ENCODE data around the gene ZNF189.
A peak's percentile ranks its signal among the peaks of the same experiment; 100 is the strongest.

Gene ZNF189

GRCh38 chr9:101442318-101442717 is 43.7 kb downstream of the ZNF189 start:
- Histone ChIP-seq H3K27me3 (replicated peaks; ENCODE audit: control insufficient read depth, insufficient read depth, low read length) (peaks cover 22% of the 10 kb centered on the region), H3K9me3 (ENCODE audit: control insufficient read depth, low read length) (no peaks in the 10 kb centered on the region), H3K4me1 (ENCODE audit: control insufficient read depth, insufficient read depth, low read length) (peaks cover 6% of the 10 kb centered on the region), H3K4me3 (ENCODE audit: low read length) (no peak overlapping the region), H3K36me3 (ENCODE audit: control insufficient read depth, insufficient read depth, low read length, severe bottlenecking) (no peaks in the 10 kb centered on the region), H3K9ac (ENCODE audit: low read length) (no peak overlapping the region)
- DNase-seq (ENCODE audit: low read depth) = no peak

GRCh38 chr9:101442736-101443135 is 44.1 kb downstream of the ZNF189 start:
- Histone ChIP-seq H3K9me3 (ENCODE audit: control insufficient read depth, low read length) (no peaks in the 10 kb centered on the region), H3K4me1 (ENCODE audit: control insufficient read depth, insufficient read depth, low read length) (peaks cover 6% of the 10 kb centered on the region), H3K4me3 (ENCODE audit: low read length) (no peak overlapping the region), H3K27me3 (replicated peaks; ENCODE audit: control insufficient read depth, insufficient read depth, low read length) (peaks cover 22% of the 10 kb centered on the region), H3K36me3 (ENCODE audit: control insufficient read depth, insufficient read depth, low read length, severe bottlenecking) (no peaks in the 10 kb centered on the region), H3K9ac (ENCODE audit: low read length) (no peak overlapping the region)
- DNase-seq (ENCODE audit: low read depth) = no peak

- no peaks in the 10 kb centered on the region for H3K9me3 ChIP-seq (ENCODE audit: control insufficient read depth, low read length)
- H3K9ac ChIP-seq (ENCODE audit: low read length) = no peak overlapping the region
- H3K27me3 ChIP-seq (replicated peaks; ENCODE audit: control insufficient read depth, insufficient read depth, low read length) = peaks cover 22% of the 10 kb centered on the region
- peaks cover 6% of the 10 kb centered on the region for H3K4me1 ChIP-seq (ENCODE audit: control insufficient read depth, insufficient read depth, low read length)
- DNase-seq (ENCODE audit: low read depth) = no peak
- no peaks in the 10 kb centered on the region for H3K36me3 ChIP-seq (ENCODE audit: control insufficient read depth, insufficient read depth, low read length, severe bottlenecking)
- H3K4me3 ChIP-seq (ENCODE audit: low read length) = no peak overlapping the region
These were observed 44.7 kb downstream of the ZNF189 start for GRCh38 chr9:101443364-101443771.

GRCh38 chr9:101445353-101446029 is 46.8 kb downstream of the ZNF189 start:
- Histone ChIP-seq H3K36me3 (ENCODE audit: control insufficient read depth, insufficient read depth, low read length, severe bottlenecking) (no peaks in the 10 kb centered on the region), H3K27me3 (replicated peaks; ENCODE audit: control insufficient read depth, insufficient read depth, low read length) (peaks cover 31% of the 10 kb centered on the region), H3K4me1 (ENCODE audit: control insufficient read depth, insufficient read depth, low read length) (peaks cover 10% of the 10 kb centered on the region), H3K4me3 (ENCODE audit: low read length) (peak overlapping the region; percentile 61), H3K9ac (ENCODE audit: low read length) (peak overlapping the region; percentile 53), H3K9me3 (ENCODE audit: control insufficient read depth, low read length) (no peaks in the 10 kb centered on the region)
- DNase-seq (ENCODE audit: low read depth) = peak; percentile 73

GRCh38 chr9:101446732-101447131 is 48.1 kb downstream of the ZNF189 start:
- H3K9ac ChIP-seq (ENCODE audit: low read length) = no peak overlapping the region
- peaks cover 4% of the 10 kb centered on the region for H3K9me3 ChIP-seq (ENCODE audit: control insufficient read depth, low read length)
- H3K4me1 ChIP-seq (ENCODE audit: control insufficient read depth, insufficient read depth, low read length) = peaks cover 10% of the 10 kb centered on the region
- H3K27me3 ChIP-seq (replicated peaks; ENCODE audit: control insufficient read depth, insufficient read depth, low read length) = peaks cover 29% of the 10 kb centered on the region
- H3K36me3 ChIP-seq (ENCODE audit: control insufficient read depth, insufficient read depth, low read length, severe bottlenecking) = no peaks in the 10 kb centered on the region
- H3K4me3 ChIP-seq (ENCODE audit: low read length) = no peak overlapping the region
- no peak for DNase-seq (ENCODE audit: low read depth)

- Histone ChIP-seq H3K36me3 (ENCODE audit: control insufficient read depth, insufficient read depth, low read length, severe bottlenecking) (no peaks in the 10 kb centered on the region), H3K4me3 (ENCODE audit: low read length) (no peak overlapping the region), H3K9ac (ENCODE audit: low read length) (no peak overlapping the region), H3K9me3 (ENCODE audit: control insufficient read depth, low read length) (peaks cover 4% of the 10 kb centered on the region), H3K4me1 (ENCODE audit: control insufficient read depth, insufficient read depth, low read length) (peaks cover 10% of the 10 kb centered on the region), H3K27me3 (replicated peaks; ENCODE audit: control insufficient read depth, insufficient read depth, low read length) (peaks cover 17% of the 10 kb centered on the region)
- DNase-seq (ENCODE audit: low read depth) = no peak
These were observed 50.0 kb downstream of the ZNF189 start for GRCh38 chr9:101448680-101449070.

- Histone ChIP-seq H3K4me1 (ENCODE audit: control insufficient read depth, insufficient read depth, low read length) (peaks cover 10% of the 10 kb centered on the region), H3K4me3 (ENCODE audit: low read length) (peak overlapping the region; percentile 80), H3K9me3 (ENCODE audit: control insufficient read depth, low read length) (peaks cover 4% of the 10 kb centered on the region), H3K27me3 (replicated peaks; ENCODE audit: control insufficient read depth, insufficient read depth, low read length) (peaks cover 17% of the 10 kb centered on the region), H3K36me3 (ENCODE audit: control insufficient read depth, insufficient read depth, low read length, severe bottlenecking) (no peaks in the 10 kb centered on the region), H3K9ac (ENCODE audit: low read length) (peak overlapping the region; percentile 58)
- DNase-seq (ENCODE audit: low read depth) = peak; percentile 84
These were observed 50.5 kb downstream of the ZNF189 start for GRCh38 chr9:101449071-101449721.

- H3K27me3 ChIP-seq (replicated peaks; ENCODE audit: control insufficient read depth, insufficient read depth, low read length) = peaks cover 17% of the 10 kb centered on the region
- no peak overlapping the region for H3K4me3 ChIP-seq (ENCODE audit: low read length)
- peaks cover 4% of the 10 kb centered on the region for H3K9me3 ChIP-seq (ENCODE audit: control insufficient read depth, low read length)
- peaks cover 17% of the 10 kb centered on the region for H3K4me1 ChIP-seq (ENCODE audit: control insufficient read depth, insufficient read depth, low read length)
- no peak overlapping the region for H3K9ac ChIP-seq (ENCODE audit: low read length)
- DNase-seq (ENCODE audit: low read depth) = no peak
- no peaks in the 10 kb centered on the region for H3K36me3 ChIP-seq (ENCODE audit: control insufficient read depth, insufficient read depth, low read length, severe bottlenecking)
These were observed 52.3 kb downstream of the ZNF189 start for GRCh38 chr9:101450931-101451330.

- DNase-seq (ENCODE audit: low read depth) = no peak
- Histone ChIP-seq H3K4me1 (ENCODE audit: control insufficient read depth, insufficient read depth, low read length) (peaks cover 23% of the 10 kb centered on the region), H3K9ac (ENCODE audit: low read length) (no peak overlapping the region), H3K27me3 (replicated peaks; ENCODE audit: control insufficient read depth, insufficient read depth, low read length) (peaks cover 17% of the 10 kb centered on the region), H3K9me3 (ENCODE audit: control insufficient read depth, low read length) (peaks cover 4% of the 10 kb centered on the region), H3K36me3 (ENCODE audit: control insufficient read depth, insufficient read depth, low read length, severe bottlenecking) (no peaks in the 10 kb centered on the region), H3K4me3 (ENCODE audit: low read length) (no peak overlapping the region)
These were observed 52.8 kb downstream of the ZNF189 start for GRCh38 chr9:101451498-101451897.

- peaks cover 17% of the 10 kb centered on the region for H3K27me3 ChIP-seq (replicated peaks; ENCODE audit: control insufficient read depth, insufficient read depth, low read length)
- H3K9me3 ChIP-seq (ENCODE audit: control insufficient read depth, low read length) = peaks cover 4% of the 10 kb centered on the region
- H3K9ac ChIP-seq (ENCODE audit: low read length) = no peak overlapping the region
- peaks cover 36% of the 10 kb centered on the region for H3K4me1 ChIP-seq (ENCODE audit: control insufficient read depth, insufficient read depth, low read length)
- H3K36me3 ChIP-seq (ENCODE audit: control insufficient read depth, insufficient read depth, low read length, severe bottlenecking) = no peaks in the 10 kb centered on the region
- DNase-seq (ENCODE audit: low read depth) = no peak
- no peak overlapping the region for H3K4me3 ChIP-seq (ENCODE audit: low read length)
These were observed 55.3 kb downstream of the ZNF189 start for GRCh38 chr9:101453776-101454570.

GRCh38 chr9:101455656-101456240 is 57.1 kb downstream of the ZNF189 start:
- Histone ChIP-seq H3K27me3 (replicated peaks; ENCODE audit: control insufficient read depth, insufficient read depth, low read length) (peaks cover 11% of the 10 kb centered on the region), H3K9me3 (ENCODE audit: control insufficient read depth, low read length) (peaks cover 4% of the 10 kb centered on the region), H3K9ac (ENCODE audit: low read length) (no peak overlapping the region), H3K36me3 (ENCODE audit: control insufficient read depth, insufficient read depth, low read length, severe bottlenecking) (no peaks in the 10 kb centered on the region), H3K4me3 (ENCODE audit: low read length) (no peak overlapping the region), H3K4me1 (ENCODE audit: control insufficient read depth, insufficient read depth, low read length) (peaks cover 32% of the 10 kb centered on the region)
- no peak for DNase-seq (ENCODE audit: low read depth)
